ENCODE measurements around the gene PAPPA2.

Gene PAPPA2

DNA sequence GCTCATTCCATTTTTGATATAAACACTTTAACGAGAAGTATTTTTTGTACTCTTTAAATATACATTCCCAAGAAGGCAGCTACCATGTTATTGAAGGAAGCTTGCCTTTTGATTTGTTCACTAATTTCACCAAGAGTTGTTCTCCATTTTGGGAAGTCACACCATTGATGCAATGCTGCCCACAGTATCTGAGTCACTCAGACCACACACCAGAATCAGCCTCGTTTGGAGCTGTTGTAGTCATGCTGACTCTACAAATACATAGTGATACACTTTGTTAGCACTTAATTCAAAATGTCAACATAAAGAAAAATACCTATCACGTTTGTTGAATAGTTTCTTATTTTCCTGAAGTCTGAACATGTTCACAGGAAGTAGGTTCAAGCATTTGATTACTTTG, 78.7 kb downstream of the PAPPA2 start:
- TF ChIP-seq, protein P1, sequence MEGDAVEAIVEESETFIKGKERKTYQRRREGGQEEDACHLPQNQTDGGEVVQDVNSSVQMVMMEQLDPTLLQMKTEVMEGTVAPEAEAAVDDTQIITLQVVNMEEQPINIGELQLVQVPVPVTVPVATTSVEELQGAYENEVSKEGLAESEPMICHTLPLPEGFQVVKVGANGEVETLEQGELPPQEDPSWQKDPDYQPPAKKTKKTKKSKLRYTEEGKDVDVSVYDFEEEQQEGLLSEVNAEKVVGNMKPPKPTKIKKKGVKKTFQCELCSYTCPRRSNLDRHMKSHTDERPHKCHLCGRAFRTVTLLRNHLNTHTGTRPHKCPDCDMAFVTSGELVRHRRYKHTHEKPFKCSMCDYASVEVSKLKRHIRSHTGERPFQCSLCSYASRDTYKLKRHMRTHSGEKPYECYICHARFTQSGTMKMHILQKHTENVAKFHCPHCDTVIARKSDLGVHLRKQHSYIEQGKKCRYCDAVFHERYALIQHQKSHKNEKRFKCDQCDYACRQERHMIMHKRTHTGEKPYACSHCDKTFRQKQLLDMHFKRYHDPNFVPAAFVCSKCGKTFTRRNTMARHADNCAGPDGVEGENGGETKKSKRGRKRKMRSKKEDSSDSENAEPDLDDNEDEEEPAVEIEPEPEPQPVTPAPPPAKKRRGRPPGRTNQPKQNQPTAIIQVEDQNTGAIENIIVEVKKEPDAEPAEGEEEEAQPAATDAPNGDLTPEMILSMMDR (IDR thresholded peaks at IDR 0.05; ENCODE audit: low read depth, low read length) = no peak
- H3K4me3 ChIP-seq (ENCODE audit: low read depth, low read length) = no peak overlapping the region

DNA sequence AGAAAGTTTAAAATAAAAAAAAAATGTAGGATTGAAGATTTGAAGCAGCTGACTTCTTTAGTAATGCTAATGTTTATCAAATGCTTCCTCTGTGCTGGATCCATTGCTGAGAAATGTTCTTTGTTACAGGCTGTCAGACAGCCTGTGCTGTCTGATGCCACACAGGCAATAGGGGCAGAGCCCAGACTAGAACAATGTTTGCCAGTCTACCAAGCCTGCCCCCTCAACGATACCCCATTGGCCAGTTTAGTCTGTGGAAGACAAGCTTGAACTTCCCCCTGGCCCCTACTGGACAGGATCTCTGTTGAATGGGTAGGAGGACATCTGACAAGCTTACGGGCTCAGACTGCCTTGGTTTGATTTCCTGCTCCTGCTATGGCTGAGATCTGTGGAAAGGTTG, 79.4 kb downstream of the PAPPA2 start:
- TF ChIP-seq, protein P1 (IDR thresholded peaks at IDR 0.05; ENCODE audit: low read depth, low read length) = no peak
- no peak overlapping the region for H3K4me3 ChIP-seq (ENCODE audit: low read depth, low read length)

DNA sequence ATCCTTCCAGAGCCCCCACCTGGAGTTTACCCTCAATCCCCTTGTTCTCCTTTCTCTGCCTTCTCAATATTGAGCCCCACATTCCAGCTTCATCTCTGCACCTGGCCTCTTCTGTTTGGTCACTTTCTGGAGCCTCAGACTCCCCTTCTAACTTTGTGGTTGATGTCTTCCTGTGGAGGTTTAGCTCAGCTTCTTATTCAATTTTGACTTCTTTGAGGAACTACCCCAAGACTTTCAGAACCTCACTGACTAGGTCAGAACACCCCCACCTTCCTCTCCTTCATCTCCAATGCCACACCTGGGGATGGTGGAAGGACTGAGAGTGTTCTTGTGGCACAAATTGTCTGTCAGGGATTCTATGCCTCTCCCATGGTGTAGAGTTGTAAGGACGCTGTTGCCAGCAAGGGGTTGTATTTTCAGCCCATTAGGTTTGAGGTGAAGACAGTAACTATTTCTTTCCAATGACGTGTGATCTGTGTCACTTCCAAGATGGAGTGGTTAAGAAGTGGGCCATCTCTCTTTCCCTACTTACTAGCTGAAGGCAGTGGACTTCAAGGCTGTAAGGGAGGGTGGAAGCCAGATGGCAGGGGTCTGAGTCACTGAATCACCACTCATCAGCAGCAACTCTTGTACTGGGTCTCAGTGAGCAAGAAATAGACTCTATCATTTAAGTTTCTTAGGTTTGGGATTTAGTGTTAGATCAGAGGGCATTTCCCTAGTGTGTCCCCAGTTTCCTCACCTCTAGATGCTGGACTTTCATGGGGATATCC, 80.6 kb downstream of the PAPPA2 start:
- no peak overlapping the region for H3K4me3 ChIP-seq (ENCODE audit: low read depth, low read length)
- TF ChIP-seq, protein P1 (IDR thresholded peaks at IDR 0.05; ENCODE audit: low read depth, low read length) = no peak

DNA sequence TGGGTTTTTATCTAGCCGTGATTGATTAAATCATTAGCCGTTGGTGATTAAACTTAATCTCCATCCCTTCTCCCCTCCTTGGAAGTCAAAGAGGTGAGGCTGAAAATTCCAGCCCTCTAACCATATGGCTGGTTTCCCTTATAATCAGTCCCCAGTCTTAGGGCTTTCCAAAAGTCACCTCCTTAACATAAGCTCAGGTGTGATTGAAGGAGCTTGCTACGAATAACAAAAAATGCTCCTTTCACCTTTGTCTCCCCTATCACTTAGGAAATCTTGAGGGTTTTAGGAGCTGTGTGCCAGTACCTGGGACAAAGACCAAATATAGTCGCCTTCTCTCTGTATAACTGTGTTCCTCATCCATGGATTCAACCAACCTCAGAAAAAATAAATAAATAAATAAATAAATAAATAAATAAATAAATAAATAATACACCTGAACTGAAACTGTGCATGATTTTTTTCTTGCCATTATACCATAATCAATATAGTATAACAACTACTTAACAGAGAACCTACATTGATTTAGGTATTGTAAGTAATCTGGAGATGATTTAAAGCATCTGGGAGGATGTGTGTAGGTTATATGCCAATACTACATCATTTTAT, 82.2 kb downstream of the PAPPA2 start:
- no peak overlapping the region for H3K4me3 ChIP-seq (ENCODE audit: low read depth, low read length)
- TF ChIP-seq, protein P1 (IDR thresholded peaks at IDR 0.05; ENCODE audit: low read depth, low read length) = no peak

DNA sequence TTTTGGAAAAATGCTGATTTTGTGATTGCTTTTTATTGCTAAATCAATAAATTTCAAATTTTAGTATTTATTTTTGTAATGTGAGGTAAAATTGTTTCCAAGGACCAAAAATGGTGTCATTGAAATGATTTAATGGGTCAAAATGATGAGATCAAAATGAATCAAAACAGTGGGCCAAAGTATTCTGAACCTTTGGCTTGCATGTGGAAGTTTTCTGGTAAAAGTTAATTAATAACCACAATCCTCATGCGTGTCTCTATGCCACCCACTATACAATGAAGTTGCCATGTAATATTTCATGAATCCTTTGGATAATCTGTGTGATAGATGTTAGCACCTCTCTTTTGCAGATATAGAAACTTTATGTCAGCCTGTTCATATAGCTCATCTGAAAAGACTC, 83.8 kb downstream of the PAPPA2 start:
- TF ChIP-seq, protein P1 (IDR thresholded peaks at IDR 0.05; ENCODE audit: low read depth, low read length) = no peak
- H3K4me3 ChIP-seq (ENCODE audit: low read depth, low read length) = no peak overlapping the region

DNA sequence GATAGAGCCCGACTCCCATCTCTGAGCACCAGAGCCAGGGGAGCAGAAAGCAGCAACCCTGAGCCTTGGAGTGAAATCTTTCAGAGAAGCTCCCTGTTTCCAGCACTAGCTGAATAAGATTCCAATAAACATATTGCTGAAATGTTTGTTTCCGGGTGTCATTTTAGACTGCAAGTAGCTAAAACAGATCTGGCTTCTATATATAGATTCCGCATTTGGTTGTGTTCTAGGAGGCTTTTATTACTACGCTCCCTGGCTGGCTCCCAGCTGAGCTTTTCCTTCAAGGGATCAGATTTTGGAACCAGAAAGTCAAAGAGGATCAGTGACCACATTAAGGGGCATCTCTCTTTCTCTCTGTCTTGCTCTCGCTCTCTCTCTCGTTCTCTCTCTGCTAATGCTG, 88.2 kb downstream of the PAPPA2 start:
- TF ChIP-seq, protein P1 (IDR thresholded peaks at IDR 0.05; ENCODE audit: low read depth, low read length) = no peak
- no peak overlapping the region for H3K4me3 ChIP-seq (ENCODE audit: low read depth, low read length)

DNA sequence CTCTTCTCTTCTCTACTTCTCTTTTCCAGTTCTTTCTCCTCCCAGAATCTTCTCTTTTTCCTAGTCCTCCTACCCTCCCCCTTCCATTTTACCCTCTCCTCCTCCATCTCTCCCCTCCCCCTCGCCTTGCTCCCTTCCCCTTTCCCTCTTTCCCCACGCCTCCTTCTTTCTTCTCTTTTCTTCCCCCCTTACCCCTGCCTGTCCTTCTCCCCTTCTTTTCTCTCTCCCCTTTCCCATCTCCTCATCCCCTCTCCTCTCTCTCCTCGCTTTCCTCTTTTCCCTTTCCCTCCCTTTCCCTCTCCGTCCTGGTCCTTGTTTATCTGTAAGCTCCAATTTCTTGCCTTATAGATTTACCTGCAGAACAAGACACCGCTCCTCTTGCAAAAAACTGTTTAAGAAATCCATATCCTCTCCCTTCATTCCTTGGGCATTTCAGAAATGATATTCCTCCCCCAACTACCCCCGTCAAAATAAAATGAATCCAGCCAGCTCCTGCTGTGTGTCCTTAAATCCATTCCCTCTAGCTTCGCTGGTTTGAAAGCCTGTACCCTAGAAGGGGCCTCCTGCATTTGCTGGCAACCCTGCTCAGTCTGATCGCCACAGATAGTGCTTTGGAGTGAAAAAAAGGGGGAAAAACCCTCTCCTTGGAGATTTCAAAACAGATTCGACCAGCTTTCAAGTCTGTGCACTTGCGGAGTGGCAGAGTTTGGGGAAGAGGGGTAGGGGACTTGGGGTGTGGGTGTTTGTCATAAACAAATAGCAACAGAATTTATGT, 89.4 kb downstream of the PAPPA2 start:
- TF ChIP-seq, protein P1 (IDR thresholded peaks at IDR 0.05; ENCODE audit: low read depth, low read length) = no peak
- H3K4me3 ChIP-seq (ENCODE audit: low read depth, low read length) = no peak overlapping the region
